NCI-H1092 treated with DMSO at 0.1 percent for 48 hours (cell line): ENCODE results near the gene AXDND1.
"Not testable (repeated sequence)": the region's sequence is repeated elsewhere in the genome, so short reads cannot be mapped to it uniquely, and the experiment has no call there.

ENCODE experiments used
- DNase-seq: peaks from one replicate; lab custom pipeline; 2025; lab: John Stamatoyannopoulos, UW

Gene AXDND1

DNA sequence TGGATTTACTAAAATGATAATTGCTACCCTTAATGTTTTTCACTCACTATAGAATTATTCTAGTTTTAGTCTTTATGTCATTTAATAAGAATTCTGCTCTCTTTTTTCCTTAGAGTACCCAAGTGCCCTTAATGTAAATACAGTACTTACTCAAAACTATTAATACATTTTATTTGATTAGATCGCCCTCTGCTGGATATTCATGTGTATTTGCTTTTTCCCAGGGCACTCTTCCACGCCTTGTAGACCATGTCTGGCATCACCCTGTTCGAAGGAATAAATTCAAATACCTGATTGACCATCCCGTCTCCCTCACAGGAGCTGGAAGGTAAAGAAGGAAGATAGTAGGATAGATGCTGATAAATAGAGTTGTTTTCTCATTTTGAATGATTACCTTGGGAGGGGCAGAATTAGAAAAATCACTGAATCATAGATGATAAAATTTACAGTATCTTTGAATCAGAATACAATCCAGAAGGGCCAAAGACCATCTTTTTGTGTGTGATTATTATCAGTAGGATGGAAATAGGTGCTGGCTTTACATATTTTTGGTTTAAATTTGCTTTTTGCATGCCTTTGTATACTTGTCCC, 4.1 kb downstream of the AXDND1 start:
- DNase-seq = peak; percentile 84

DNA sequence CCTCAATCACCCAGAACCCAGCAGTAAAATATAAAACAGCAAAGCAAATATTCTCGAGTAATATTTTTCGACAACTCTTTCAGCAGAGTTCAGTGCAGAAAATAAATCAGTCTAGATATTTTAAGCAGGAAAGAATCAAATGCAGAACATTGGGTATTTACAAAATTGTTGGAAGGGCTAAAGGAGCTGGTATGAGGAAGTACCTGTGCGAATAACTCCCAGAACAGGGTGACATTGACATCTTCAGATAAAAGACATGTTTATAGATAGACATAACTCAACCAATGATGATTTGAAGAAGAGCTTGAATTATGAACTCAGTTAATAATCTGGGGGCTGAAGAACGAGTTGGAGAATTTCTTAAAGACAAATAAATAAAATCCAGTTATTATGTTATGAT, 6.4 kb downstream of the AXDND1 start:
- no peak for DNase-seq

DNA sequence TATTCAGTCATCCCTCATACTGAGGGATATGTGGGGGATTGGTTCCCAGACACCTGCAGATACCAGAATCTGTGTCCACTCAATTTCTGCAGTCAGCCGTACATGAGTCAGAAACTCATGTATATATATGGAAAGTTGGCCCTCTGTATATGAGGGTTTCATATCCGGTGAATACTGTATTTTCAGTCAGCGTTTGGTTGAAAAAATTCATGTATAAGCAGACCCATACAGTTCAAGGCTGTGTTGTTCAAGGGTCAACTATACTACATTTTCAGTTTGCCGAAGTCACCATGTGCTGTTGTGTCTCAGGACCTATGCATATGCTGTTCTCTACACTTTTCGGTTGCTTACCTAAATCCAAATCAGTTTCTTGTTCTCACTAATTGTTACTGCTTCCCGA, 10.5 kb downstream of the AXDND1 start:
- no peak for DNase-seq

DNA sequence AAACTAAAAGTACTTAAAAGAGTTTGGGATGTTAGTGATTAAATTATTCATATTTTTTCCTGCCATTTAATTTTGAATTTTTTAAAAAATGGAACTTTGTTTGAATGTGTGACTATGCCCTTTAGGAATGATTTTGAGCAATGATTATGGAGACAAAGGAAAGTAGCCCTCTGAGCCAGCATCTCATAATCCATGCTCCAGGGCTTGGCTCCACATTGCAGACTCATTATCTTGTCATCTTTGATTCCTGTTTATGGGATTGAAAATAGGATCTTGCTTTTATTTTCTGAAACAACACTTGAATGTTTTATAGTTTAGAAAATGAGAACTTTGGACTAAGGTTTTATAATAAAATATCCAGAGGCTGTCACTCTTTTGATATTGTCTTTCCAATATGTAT, 14.5 kb downstream of the AXDND1 start:
- DNase-seq = no peak

DNA sequence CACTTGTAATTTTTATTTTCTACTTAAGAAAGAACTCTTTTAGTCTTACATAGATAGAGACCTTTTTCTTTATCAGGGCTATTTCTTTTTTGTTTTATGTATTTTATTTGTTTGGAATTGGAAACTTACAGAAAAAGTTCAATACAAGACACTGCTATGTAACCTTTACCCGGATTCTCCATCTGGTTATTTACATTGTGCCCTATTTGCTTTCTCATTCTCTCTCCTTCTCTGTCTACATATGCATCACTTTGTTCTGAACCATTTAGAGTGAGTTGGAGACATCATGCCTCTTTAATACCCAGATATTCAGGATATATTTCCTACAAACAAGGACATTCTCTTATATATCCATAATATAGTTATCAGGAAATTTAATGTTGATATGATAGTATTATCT, 18.3 kb downstream of the AXDND1 start:
- DNase-seq = no peak

DNA sequence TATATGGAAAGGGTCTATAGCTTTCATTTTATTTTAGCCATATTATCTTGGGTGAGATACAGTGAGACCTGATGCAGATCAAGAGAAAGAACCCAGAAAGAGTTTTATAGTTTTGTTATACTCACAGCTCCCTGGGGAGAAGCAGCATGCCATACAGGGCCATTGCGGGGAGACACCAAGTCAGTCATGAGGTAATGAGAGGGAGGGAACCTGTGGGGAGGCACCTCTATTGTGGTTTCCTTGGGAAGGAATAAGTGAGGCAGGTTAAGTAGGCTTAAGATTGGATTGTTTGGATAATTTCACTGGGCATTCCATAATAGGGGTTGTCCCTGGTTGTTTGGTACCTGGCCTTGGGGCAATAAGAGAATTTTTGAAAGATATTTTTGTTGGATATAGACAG, 19.7 kb downstream of the AXDND1 start:
- DNase-seq = no peak

DNA sequence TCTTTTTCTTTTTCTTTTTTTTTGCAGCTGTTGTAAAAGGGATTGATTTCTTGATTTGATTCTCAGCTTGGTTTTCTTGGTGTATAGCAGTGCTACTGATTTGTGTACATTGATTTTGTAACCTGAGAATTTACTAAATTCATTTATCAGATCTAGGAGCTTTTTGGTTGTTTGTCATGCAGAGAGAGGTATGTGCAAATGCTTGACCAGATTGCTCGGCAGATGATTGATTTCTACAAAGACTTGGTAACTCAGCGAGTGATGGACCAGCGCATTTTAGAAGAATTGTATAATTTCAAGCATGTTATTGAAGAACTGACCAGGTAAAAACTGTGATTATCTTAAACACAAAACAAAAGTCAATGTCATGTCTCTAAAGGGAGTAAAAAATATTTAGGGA, 27.9 kb downstream of the AXDND1 start:
- no peak for DNase-seq

DNA sequence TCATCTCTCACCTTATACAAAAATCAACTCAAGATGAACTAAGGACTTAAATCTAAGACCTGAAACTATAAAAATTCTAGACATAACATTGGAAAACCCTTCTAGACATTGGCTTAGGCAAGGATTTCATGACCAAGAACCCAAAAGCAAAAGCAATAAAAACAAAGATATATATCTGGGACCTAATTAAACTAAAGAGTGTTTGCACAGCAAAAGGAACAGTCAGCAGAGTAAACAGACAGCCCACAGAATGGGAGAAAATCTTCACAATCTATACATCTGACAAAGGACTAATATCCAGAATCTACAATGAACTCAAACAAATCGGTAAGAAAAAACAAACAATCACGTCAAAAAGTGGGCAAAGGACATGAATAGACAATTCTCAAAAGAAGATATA, 33.6 kb downstream of the AXDND1 start:
- DNase-seq = not testable (repeated sequence)

DNA sequence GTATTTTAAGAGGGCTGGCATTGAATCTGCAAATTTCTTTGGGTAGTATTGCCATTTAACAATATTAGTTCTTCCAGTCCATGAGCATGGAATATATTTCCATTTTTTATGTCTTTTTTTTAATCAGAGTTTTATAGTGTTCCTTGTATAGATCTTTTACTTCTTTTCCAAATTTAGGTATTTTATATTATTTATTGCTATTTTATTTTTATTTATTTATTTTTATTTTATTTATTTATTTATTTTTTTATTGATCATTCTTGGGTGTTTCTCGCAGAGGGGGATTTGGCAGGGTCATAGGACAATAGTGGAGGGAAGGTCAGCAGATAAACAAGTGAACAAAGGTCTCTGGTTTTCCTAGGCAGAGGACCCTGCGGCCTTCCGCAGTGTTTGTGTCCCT, 52.0 kb downstream of the AXDND1 start:
- DNase-seq = not testable (repeated sequence)

DNA sequence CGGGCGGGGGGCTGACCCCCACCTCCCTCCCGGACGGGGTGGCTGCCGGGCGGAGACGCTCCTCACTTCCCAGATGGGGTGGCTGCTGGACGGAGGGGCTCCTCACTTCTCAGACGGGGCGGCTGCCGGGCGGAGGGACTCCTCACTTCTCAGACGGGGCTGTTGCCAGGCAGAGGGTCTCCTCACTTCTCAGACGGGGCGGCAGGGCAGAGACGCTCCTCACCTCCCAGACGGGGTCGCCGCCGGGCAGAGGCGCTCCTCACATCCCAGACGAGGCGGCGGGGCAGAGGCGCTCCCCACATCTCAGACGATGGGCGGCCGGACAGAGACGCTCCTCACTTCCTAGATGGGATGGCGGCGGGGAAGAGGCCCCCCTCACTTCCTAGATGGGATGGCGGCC, 52.9 kb downstream of the AXDND1 start:
- DNase-seq = not testable (repeated sequence)

DNA sequence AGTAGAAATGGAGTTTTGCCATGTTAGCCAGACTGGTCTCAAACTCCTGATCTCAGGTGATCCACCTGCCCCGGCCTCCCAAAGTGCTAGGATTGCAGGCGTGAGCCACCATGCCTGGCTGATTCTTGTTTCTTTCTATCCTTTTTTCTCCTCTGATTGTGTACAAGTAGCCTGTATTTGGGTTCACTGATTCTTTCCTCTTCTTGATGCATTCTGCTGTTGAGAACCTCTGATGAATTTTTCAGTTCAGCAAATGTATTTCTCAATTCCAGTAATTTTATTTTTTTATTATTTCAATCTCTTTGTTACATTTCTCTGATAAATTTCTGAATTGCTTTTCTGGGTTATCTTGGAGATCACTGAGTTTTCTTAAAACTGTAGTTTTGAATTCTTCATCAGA, 58.8 kb downstream of the AXDND1 start:
- no peak for DNase-seq

DNA sequence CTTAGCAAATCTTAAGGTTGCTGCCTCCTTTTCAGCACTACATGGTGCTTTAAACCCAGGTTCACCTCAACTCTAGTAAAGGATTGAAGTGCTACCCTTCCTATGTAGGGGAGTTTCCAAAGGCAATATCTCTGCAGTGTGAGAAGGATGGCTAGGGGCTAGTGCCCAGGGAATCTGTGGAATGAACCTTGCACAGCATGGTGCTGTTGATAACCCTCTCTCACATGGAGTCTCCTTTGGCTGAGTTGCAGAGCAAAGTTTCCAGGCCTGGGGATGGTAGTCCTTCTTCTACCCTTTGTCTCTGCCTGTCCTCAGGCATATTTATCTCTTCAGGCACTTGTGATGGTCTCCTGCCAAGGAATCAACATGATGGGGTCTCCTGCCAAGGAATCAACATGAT, 59.4 kb downstream of the AXDND1 start:
- DNase-seq = no peak

DNA sequence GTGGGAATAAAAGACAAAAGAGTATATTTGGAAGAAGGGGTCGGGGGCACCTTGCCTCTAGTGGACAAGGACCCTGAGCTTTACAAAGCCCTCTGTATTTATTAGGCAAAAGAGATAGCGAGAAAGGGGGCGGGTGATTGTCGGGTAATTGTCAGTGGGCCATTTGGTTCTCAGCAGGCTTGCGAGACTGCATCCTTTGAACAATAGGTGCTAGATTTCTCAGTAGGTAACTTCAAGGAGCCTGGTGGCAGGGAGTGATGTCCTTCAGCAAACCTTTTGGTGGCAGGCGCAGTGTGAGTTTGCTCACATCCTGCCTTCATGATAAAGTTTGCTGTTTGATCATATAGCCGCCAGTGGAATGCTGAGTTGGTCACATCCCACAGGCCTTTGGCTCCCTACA, 71.4 kb downstream of the AXDND1 start:
- DNase-seq = no peak

DNA sequence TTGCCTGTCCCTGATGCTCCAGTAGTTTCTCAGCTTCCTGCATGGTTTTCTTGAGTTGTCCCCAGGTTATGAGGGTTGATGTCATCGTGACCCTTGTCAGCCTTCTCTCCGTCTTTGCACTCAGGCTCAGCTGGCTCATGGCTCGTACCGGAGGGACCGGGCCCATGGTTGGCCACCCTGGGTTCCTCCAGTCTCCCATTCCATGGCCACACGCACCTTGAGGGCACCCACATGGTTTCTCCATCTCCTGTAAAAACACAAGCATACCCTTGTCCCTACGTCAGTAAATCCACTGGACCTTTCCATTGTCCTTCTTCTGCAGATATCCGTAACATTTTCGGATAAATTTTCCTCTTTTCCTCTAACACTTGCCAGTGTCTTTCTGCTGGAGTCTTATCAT, 73.9 kb downstream of the AXDND1 start:
- not testable (repeated sequence) for DNase-seq

DNA sequence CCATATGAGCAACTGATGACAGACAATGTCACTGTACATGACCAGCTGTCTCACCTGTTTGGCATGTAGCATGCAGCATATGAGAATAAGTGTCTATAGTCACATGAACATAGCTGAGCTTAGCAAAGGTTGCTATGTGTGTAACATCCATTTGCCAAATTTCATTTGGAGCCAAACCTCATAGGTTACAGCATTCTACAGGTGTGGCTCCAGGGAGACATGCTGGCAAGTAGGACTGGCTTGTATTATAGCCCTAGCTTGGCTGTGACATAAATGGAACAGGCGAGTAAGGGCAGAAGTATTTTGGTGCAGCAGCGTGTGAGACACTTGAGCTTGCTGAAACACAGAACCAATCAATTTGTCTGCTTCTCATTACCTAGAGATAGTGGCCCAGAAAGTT, 74.5 kb downstream of the AXDND1 start:
- DNase-seq = not testable (repeated sequence)

DNA sequence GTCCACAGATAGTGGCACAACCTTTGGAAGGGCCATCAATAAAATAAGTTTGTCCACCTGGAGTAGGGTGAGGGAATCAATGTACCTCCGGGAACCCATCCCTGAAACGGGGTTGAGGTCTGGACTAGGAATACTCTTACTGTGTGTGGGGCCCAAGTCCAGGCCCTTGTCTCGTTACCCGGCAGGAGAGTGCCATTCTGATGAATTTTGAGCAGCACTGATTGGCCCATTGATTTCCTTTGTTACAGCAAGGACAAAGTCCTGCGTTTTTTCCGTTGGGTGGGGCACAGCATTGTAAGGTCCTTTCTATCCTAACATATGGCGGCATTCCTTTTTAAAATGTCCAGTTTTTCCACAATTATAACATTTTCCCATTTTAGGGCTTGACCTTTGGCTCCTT, 75.2 kb downstream of the AXDND1 start:
- DNase-seq = no peak

DNA sequence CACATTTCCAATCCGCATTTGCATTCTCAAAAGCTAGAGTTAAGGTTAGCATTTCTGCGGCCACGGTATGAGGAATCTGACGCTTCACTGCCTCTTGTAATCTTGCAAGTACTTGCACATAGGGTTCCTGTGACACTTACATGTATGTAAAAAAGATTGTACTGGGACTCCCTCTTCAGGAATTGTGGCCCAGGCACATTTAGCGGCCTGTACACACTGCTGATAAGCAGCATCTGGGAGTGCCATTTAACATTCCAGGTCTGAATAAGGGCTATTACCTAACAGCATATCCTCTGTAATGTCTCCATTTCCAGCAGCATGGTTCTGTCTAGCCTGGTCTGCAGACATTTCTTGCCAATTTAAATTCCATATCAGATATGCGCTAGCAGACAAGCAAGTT, 75.7 kb downstream of the AXDND1 start:
- DNase-seq = no peak

DNA sequence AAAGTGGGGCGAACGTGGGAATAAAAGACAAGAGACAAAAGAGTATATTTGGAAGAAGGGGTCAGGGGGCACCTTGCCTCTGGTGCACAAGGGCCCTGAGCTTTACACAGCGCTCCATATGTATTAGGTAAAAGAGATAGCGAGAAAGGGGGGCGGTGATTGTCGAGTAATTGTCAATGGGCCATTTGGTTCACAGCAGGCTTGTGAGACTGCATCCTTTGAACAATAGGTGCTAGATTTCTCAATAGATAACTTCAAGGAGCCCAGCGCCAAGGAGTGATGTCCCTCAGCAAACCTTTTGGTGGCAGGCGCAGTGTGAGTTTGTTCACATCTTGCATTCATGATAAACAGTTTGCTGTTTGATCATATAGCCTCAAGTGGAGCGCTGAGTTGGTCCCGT, 77.1 kb downstream of the AXDND1 start:
- not testable (repeated sequence) for DNase-seq

DNA sequence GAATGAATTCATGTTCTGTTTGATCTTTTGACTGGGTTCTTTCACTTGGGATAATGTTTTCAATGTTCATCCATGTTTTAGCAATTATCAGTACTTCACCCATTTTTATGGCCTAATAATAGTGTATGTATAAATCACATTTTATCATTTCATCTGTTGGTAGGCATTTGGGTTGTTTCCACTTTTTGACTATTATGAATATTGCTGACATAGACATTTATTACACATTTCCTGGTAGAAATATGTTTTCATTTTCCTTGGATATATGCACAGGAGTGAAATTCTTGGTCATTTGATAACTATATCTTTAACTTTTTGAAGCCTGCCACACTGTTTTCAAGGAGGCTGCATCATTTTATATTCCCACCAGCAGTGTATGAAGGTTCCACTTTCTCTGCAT, 79.8 kb downstream of the AXDND1 start:
- DNase-seq = no peak

DNA sequence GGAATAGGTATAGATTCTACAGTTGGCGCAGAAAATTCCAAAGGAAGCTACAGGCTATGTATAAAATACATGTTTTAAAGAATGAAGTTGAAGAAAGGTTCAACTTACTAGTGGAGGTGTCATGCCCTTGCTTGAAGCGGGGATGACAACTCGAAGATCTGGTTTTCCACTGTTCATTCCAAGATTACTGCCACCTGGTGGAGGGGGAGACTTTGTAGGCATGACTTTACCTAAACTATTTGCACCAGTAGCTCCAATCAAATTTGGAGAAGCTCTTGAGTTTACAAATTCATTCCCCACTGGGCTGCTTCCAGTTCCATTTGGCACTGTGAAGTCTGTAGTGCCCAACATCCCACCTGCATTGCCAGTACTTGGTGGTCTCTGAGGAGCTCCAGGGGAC, 81.7 kb downstream of the AXDND1 start:
- DNase-seq = no peak

DNA sequence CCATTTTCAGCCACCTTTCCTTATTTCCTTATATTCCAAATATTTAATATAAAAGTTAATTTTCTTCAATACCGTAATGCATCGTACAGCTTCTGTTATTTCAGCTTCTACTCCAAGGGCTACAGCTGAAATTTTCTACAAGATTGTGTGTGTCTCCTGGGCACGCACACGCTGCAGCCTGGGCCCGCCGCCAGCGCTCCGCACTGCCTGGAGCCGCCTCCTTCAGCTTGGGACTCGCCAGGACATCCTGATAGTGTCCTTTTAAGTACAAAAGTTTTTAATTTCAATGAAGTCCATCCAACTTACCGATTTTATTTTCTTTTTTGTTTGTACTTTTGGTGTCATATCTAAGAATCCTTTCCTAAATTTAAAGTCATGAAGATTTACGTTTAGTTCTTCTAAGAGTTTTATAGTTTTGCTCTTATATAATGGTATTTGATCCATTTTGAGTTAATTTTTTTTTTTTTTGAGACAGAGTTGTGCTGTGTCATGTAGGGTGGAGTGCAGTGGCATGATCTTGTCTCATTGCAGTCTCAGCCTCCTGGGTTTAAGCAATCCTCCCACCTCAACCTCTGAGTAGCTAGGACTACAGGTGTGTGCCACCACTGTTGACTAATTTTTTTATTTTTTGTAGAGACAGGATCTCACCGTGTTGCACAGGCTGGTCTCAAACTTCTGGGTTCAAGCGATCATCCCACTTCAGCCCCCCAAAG, 82.8 kb downstream of the AXDND1 start:
- no peak for DNase-seq

DNA sequence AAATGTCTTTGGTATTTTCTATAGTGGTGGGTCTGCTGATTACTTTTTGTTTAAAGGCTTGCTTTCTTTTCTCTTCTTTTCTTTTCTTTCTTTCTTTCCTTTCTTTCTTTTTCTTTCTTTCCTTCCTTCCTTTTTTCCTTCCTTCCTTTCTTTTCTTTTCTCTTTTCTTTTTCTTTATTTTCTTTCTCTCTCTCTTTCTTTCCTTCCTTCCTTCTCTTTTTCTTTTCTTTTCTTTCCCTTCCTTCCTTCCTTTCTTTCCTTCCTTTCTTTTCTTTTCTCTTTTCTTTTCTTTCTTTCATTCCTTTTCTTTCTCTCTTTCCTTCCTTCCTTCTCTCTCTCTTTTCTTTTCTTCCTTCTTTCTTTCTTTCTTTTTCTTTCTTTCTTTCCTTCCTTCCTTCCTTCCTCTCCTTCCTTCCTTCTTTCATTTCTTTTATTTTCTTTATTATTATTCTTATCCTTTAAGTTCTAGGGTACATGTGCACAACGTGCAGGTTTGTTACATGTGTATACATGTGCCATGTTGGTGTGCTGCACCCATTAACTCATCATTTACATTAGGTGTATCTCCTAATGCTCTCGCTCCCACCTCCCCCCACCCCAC, 93.9 kb downstream of the AXDND1 start:
- DNase-seq = not testable (repeated sequence)

DNA sequence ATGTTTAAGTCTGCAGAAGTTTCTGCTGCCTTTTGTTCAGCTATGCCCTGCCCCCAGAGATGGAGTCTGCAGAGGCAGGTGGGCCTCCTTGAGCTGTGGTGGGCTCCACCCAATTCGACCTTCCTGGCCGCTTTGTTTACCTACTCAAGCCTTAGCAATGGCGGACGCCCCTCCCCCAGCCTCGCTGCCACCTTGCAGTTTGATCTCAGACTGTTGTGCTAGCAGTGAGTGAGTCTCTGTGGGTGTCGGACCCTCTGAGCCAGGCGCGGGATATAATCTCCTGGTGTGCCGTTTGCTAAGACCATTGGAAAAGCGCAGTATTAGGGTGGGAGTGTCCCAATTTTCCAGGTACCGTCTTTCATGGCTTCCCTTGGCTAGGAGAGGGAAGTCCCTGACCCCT, 99.9 kb downstream of the AXDND1 start:
- not testable (repeated sequence) for DNase-seq

DNA sequence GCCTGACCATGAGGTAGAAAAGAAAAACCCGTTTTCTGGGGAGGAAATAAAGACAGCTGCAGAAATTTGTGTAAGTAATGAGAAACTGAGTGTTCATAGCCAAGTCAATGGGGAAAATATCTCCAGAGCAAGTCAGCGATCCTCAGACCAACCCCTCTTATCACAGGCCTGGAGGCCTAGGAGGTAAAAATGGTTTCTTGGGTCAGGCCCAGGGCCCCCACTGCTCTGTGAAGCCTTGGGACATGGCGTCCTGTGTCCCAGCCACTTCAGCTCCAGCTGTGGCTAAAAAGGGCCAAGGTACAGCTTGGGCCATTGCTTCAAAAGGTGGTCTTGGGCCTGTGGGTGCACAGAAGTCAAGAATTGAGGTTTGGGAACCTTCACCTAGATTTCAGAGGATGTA, 108.9 kb downstream of the AXDND1 start:
- no peak for DNase-seq
